MCF 10A (cell line): ENCODE measurements around the gene ARHGAP27. TPM values are rescaled to one million over a fixed set of nuclear protein-coding genes. Genes with fewer than 3 reads are reported as not detected.

Source experiments
- BruUV-seq: library from RNA; stranded (reverse); fragments of 400-500 nt; replicated peaks from 2 replicates; lab custom pipeline; 2021; lab: Mats Ljungman, UMichigan
- CTCF ChIA-PET: fragments of 300-600 bp; sonication (Branson Sonifier 250); formaldehyde crosslinking; extraction: SDS; loops from one replicate; lab custom pipeline; 2021; ENCODE audit warnings: antibody characterized with exemption, inconsistent platforms; lab: Yijun Ruan, JAX
- POLR2A ChIA-PET: fragments of 300-600, 350-650 bp; sonication (Branson Sonifier 250); formaldehyde crosslinking; extraction: SDS; loops from one replicate; lab custom pipeline; 2020; ENCODE audit warnings: antibody characterized with exemption, inconsistent platforms; lab: Yijun Ruan, JAX
- DNase-seq: peaks from one replicate; pipeline ENCODE4 v3.0.0-alpha.2; 2018; ENCODE audit not compliant: unreplicated experiment
- H3K27ac Mint-ChIP-seq: one replicate; pipeline ENCODE4 v1.8.0; 2022; ENCODE audit warnings: mild to moderate bottlenecking, low read depth, mixed read lengths; ENCODE audit not compliant: unreplicated experiment
- H3K27me3 Mint-ChIP-seq: one replicate; pipeline ENCODE4 v1.8.0; 2022; ENCODE audit warnings: mixed read lengths; ENCODE audit not compliant: insufficient read depth, unreplicated experiment
- H3K36me3 Mint-ChIP-seq: one replicate; pipeline ENCODE4 v1.8.0; 2022; ENCODE audit warnings: mild to moderate bottlenecking, moderate library complexity, mixed read lengths; ENCODE audit not compliant: insufficient read depth, unreplicated experiment
- H3K4me1 Mint-ChIP-seq: one replicate; pipeline ENCODE4 v1.8.0; 2022; ENCODE audit warnings: mixed read lengths; ENCODE audit not compliant: insufficient read depth, unreplicated experiment
- H3K4me3 Mint-ChIP-seq: one replicate; pipeline ENCODE4 v1.8.0; 2022; ENCODE audit warnings: mild to moderate bottlenecking, moderate library complexity, mixed read lengths; ENCODE audit not compliant: unreplicated experiment
- H3K9me3 Mint-ChIP-seq: one replicate; pipeline ENCODE4 v1.8.0; 2022; ENCODE audit warnings: mixed read lengths; ENCODE audit not compliant: unreplicated experiment
- intact Hi-C: fragments of 100-400 bp; cut with micrococcal nuclease; formaldehyde crosslinking; loops from 2 replicates; pipeline ENCODE4 v1.14.1; 2022
- total RNA-seq: library from RNA; stranded (reverse); gene quantifications from 2 replicates; pipeline ENCODE4 v1.2.3, GENCODE V29; 2022
- TF ChIP-seq, protein P1 (sequence below): fragments of 200-600 bp; IDR thresholded peaks from one replicate; pipeline ENCODE4 v1.8.0; 2022; ENCODE audit warnings: antibody characterized with exemption, mild to moderate bottlenecking; ENCODE audit not compliant: unreplicated experiment

ARHGAP27 gene
- total RNA-seq, 1 experiment from 2014 or later, result 30.5 TPM

DNA sequence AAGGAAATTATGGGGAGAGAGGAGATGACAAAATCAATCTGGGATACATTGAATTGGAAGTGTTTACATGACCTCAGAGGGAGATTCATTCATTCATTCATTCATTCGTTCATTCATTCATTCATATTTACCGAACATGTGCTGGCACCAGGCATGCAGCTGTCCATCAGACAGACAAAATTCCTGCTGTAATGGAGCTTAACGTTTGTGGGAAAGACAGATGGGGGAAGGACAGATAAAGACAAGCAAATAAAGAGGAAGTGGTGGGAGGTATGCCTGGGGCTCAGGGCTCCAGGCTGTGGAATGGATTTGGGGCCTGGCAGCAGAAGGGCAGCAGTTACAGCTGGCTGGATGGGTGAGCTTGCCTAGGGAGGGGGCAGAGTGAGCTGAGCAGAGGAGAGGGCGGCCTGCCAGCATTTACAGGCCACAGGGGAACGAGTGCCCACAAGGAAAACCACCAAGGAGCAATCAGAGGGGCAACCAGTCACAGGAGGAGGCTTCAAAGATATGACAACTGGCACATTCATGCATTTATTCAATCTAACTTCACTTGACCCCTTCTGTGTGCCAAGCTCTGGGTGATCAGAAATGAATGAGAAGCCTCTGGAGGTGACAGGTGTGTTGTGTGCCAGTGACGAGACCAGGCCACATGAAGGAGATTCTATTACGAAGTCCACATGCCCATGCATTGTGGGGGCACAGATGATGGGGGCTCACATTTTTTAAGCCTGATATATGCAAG lies 48.5 kb downstream of the ARHGAP27 start:
- no peak overlapping the region for H3K4me3 Mint-ChIP-seq
- H3K36me3 Mint-ChIP-seq, result no peaks in the 10 kb centered on the region
- H3K9me3 Mint-ChIP-seq, result no peaks in the 10 kb centered on the region
- TF ChIP-seq, protein P1, sequence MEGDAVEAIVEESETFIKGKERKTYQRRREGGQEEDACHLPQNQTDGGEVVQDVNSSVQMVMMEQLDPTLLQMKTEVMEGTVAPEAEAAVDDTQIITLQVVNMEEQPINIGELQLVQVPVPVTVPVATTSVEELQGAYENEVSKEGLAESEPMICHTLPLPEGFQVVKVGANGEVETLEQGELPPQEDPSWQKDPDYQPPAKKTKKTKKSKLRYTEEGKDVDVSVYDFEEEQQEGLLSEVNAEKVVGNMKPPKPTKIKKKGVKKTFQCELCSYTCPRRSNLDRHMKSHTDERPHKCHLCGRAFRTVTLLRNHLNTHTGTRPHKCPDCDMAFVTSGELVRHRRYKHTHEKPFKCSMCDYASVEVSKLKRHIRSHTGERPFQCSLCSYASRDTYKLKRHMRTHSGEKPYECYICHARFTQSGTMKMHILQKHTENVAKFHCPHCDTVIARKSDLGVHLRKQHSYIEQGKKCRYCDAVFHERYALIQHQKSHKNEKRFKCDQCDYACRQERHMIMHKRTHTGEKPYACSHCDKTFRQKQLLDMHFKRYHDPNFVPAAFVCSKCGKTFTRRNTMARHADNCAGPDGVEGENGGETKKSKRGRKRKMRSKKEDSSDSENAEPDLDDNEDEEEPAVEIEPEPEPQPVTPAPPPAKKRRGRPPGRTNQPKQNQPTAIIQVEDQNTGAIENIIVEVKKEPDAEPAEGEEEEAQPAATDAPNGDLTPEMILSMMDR, result no peak
- H3K4me1 Mint-ChIP-seq, result peaks cover 5% of the 10 kb centered on the region
- DNase-seq, result no peak
- intact Hi-C loops, result no loop called here
- CTCF ChIA-PET, result interaction anchor here (0.6 to 15.7 kb wide), 21 partner anchors 8 to 1249 kb away, joined by 3 to 229 read pairs (median 4); no protein-coding TSS in a partner anchor
- no TSS peak for BruUV-seq
- H3K27me3 Mint-ChIP-seq, result no peaks in the 10 kb centered on the region
- POLR2A ChIA-PET, result interaction anchor here (0.8 to 3.7 kb wide), 6 partner anchors 8 to 136 kb away, joined by 3 to 32 read pairs (median 5); no protein-coding TSS in a partner anchor
- H3K27ac Mint-ChIP-seq, result no peak overlapping the region

DNA sequence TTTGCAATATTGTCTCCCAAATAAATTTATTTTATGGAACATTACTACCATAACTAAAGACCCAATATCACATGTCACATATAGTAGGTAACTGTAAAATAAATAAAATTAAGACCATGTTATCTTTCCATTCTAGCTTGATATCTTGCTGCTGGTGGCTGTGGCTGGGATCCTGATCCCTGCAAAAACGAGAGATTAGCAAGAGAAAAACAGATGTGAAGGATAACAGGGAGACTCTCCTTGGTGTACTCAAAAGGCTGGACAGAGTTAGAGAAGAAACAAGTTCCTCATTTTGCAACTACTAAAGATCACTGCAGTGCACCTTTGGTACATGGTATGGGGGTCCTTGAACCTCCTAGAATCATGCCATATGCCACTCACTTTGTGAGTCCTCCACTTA lies 49.7 kb downstream of the ARHGAP27 start:
- Mint-ChIP-seq H3K27me3 (no peaks in the 10 kb centered on the region), H3K9me3 (no peaks in the 10 kb centered on the region), H3K36me3 (no peaks in the 10 kb centered on the region), H3K27ac (no peak overlapping the region), H3K4me3 (no peak overlapping the region), H3K4me1 (peaks cover 5% of the 10 kb centered on the region)
- no TSS peak for BruUV-seq
- no peak for DNase-seq
- TF ChIP-seq, protein P1, result no peak
- POLR2A ChIA-PET, result interaction anchor here (1.6 to 3.7 kb wide), 4 partner anchors 66 to 135 kb away, joined by 9 to 32 read pairs (median 10); partner anchors contain the start of gene MAP3K14
- CTCF ChIA-PET, result interaction anchor here (1.0 to 3.6 kb wide), 4 partner anchors 106 to 231 kb away, joined by 3 to 18 read pairs (median 11); no protein-coding TSS in a partner anchor
- intact Hi-C loops, result no loop called here

DNA sequence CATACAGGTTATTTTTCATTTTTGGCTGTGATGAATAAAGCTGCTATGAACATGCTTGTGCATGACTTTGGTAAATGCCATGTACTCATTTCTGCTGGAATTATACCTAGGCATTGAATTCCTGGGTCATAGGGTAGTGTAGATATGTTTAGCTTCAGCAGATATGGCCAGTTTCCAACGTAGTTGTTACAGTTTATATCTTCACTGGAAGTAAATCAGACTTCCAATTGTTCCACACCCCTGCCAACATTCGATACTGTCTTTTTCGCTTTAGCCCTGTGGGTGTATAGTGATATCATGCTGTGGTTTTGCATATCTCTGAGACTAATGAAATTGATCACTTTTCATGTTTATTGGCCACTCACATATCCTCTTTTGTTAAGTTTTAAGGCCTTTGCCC lies 50.4 kb downstream of the ARHGAP27 start:
- intact Hi-C loops, result no loop called here
- TF ChIP-seq, protein P1, result no peak
- ChIA-PET CTCF (interaction anchor here (1.0 to 3.6 kb wide), 4 partner anchors 105 to 230 kb away, joined by 3 to 18 read pairs (median 4); no protein-coding TSS in a partner anchor), POLR2A (interaction anchor here (0.7 to 2.9 kb wide), 13 partner anchors 10 to 691 kb away, joined by 3 to 26 read pairs (median 4); partner anchors contain the start of gene MAP3K14)
- peaks cover 5% of the 10 kb centered on the region for H3K4me1 Mint-ChIP-seq
- BruUV-seq, result no TSS peak
- H3K36me3 Mint-ChIP-seq, result no peaks in the 10 kb centered on the region
- no peak overlapping the region for H3K27ac Mint-ChIP-seq
- peak; percentile 15 for DNase-seq
- H3K4me3 Mint-ChIP-seq, result no peak overlapping the region
- H3K9me3 Mint-ChIP-seq, result no peaks in the 10 kb centered on the region
- H3K27me3 Mint-ChIP-seq, result no peaks in the 10 kb centered on the region

DNA sequence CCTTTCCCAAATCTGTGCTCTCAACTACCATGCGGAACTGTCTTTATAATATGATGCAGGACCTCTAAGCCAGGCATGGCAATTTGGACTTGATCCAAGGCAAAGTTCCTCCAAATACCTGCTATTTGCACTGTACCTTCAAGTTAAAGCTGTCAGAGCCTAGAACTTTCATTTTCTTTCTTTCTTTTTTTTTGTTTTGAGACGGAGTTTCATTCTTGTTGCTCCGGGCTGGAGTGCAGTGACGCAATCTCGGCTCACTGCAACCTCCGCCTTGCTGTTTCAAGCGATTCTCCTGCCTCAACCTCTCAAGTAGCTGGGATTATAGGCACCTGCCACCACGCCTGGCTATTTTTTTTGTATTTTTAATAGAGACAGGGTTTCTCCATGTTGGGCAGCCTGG lies 51.7 kb downstream of the ARHGAP27 start:
- TF ChIP-seq, protein P1, result no peak
- no peak overlapping the region for H3K27ac Mint-ChIP-seq
- intact Hi-C loops, result no loop called here
- no TSS peak for BruUV-seq
- DNase-seq, result no peak
- H3K4me1 Mint-ChIP-seq, result peaks cover 7% of the 10 kb centered on the region
- H3K27me3 Mint-ChIP-seq, result no peaks in the 10 kb centered on the region
- H3K4me3 Mint-ChIP-seq, result no peak overlapping the region
- POLR2A ChIA-PET, result interaction anchor here (0.5 to 2.9 kb wide), 7 partner anchors 9 to 115 kb away, joined by 3 to 26 read pairs (median 3); no protein-coding TSS in a partner anchor
- H3K36me3 Mint-ChIP-seq, result no peaks in the 10 kb centered on the region
- CTCF ChIA-PET, result interaction anchor here (0.6 to 3.6 kb wide), 11 partner anchors 11 to 246 kb away, joined by 3 to 18 read pairs (median 4); no protein-coding TSS in a partner anchor
- H3K9me3 Mint-ChIP-seq, result no peaks in the 10 kb centered on the region
